Sigmoid colon (tissue), 7 donors: Measurements from ENCODE around the gene CLMN. TPM values are rescaled to one million over a fixed set of nuclear protein-coding genes. Genes with fewer than 3 reads are reported as not detected.
"Not testable (repeated sequence)": the region's sequence is repeated elsewhere in the genome, so short reads cannot be mapped to it uniquely, and the experiment has no call there.

Experiments
- DNase-seq: peaks from one replicate; pipeline ENCODE4 v3.0.0-alpha.2; 2019
- H3K27ac ChIP-seq, 4 donors: fragments of 200-600 bp; sonication (generic); one replicate each; pipeline ENCODE4 v1.5.1; 2016 to 2019; ENCODE audit warnings: mild to moderate bottlenecking in 1 of 4
- H3K27me3 ChIP-seq, 3 donors: fragments of 200-600 bp; sonication (generic); one replicate each; pipeline ENCODE4 v1.5.1; 2019; ENCODE audit warnings: mild to moderate bottlenecking in 1 of 3
- H3K36me3 ChIP-seq, 4 donors: fragments of 200-600 bp; sonication (generic); one replicate each; pipeline ENCODE4 v1.5.1; 2016 to 2019
- H3K4me1 ChIP-seq, 4 donors: fragments of 200-600 bp; sonication (generic); one replicate each; pipeline ENCODE4 v1.5.1; 2017 to 2019
- H3K4me3 ChIP-seq, 4 donors: fragments of 200-600 bp; sonication (generic); one replicate each; pipeline ENCODE4 v1.5.1; 2017 to 2019; ENCODE audit warnings: mild to moderate bottlenecking in 2 of 4, moderate library complexity in 1 of 4
- H3K9me3 ChIP-seq, 4 donors: fragments of 200-600 bp in 3 of 4; sonication (generic) in 3 of 4; one replicate each; pipeline versions ENCODE4 v1.5.1 to v1.6.1; 2013 to 2019
- CTCF ChIP-seq, 4 experiments: fragments of 450-650 bp in 3 of 4; fragments of 200-600 bp in 1 of 4; IDR thresholded peaks; one replicate each; pipeline ENCODE4 v1.5.1; 2016 to 2019; ENCODE audit warnings: antibody characterized with exemption in 4 of 4, mild to moderate bottlenecking in 3 of 4, moderate library complexity in 2 of 4
- EP300 ChIP-seq, 4 donors: sonication (generic); formaldehyde crosslinking; IDR thresholded peaks; one replicate each; pipeline ENCODE4 v1.6.1; 2017; ENCODE audit warnings: antibody characterized with exemption in 4 of 4
- POLR2A ChIP-seq, 2 donors: fragments of 450-650 bp; IDR thresholded peaks; one replicate each; pipeline ENCODE4 v1.6.1; 2016; ENCODE audit warnings: antibody characterized with exemption in 2 of 2, mild to moderate bottlenecking in 2 of 2, moderate library complexity in 2 of 2
- POLR2AphosphoS5 ChIP-seq, 4 donors: sonication (generic); formaldehyde crosslinking; IDR thresholded peaks; one replicate each; pipeline ENCODE4 v1.6.1; 2017; ENCODE audit warnings: antibody characterized with exemption in 4 of 4
- WGBS, 2 donors: extraction: QIAGEN DNeasy Blood & Tissue Kit; methylation state at CpG; one replicate each; pipeline ENCODE4 v1.1.7; 2013; 5-methylcytosine and 5-hydroxymethylcytosine counted together
- intact Hi-C: fragments of 100-400 bp; cut with DNase I; formaldehyde crosslinking; loops from one replicate; pipeline ENCODE4 v1.15.1; 2023
- polyA plus RNA-seq, 3 donors: library from polyadenylated mRNA; stranded (reverse); fragments of 200-250 nt; gene quantifications; one replicate each; pipeline ENCODE4 v1.2.3, GENCODE V29; 2013
- total RNA-seq, 4 donors: library from RNA; depleted of rRNA; stranded (reverse); fragments of >200 nt; gene quantifications; one replicate each; pipeline ENCODE4 v1.1.0, GENCODE V29; 2016
- donor health status: healthy with polysubstance abuse.
- donor health status: Bipolar disorder and iron deficiency.
- donor health status: healthy.

CLMN gene
- total and polyA plus RNA-seq, 7 donors = 3.5 to 40.2 (median 9.1) TPM

GRCh38 chr14:95286645-95287044 lies 33.1 kb downstream of the CLMN start:
- WGBS, 2 donors = 81 to 88% methylated on average over 5 of the region's 5 CpGs
- Histone ChIP-seq H3K9me3 (no peaks in the 10 kb centered on the region), H3K4me1 (peaks cover 0 to 8% (median 4%) of the 10 kb centered on the region in 4 donors), H3K4me3 (no peak overlapping the region), H3K27me3 (no peaks in the 10 kb centered on the region), H3K27ac (no peak overlapping the region), H3K36me3 (no peaks in the 10 kb centered on the region)
- TF ChIP-seq CTCF (IDR thresholded peaks at IDR 0.05) (no peak), POLR2A (IDR thresholded peaks at IDR 0.05) (no peak), EP300 (IDR thresholded peaks at IDR 0.05) (no peak), POLR2AphosphoS5 (IDR thresholded peaks at IDR 0.05) (no peak)
- DNase-seq = no peak
- intact Hi-C loops = no loop called here

- no peak for TF ChIP-seq POLR2AphosphoS5 (IDR thresholded peaks at IDR 0.05)
- DNase-seq = no peak
Observed at GRCh38 chr14:95285566-95285965, 34.1 kb downstream of the CLMN start.

GRCh38 chr14:95283802-95284201 lies 35.9 kb downstream of the CLMN start:
- H3K9me3 ChIP-seq, intact Hi-C loops, H3K27ac ChIP-seq, H3K4me1 ChIP-seq, H3K36me3 ChIP-seq, H3K27me3 ChIP-seq, H3K4me3 ChIP-seq, DNase-seq: not testable (repeated sequence)
- 88 to 96% methylated on average over 3 of the region's 3 CpGs for WGBS, 2 donors

More at GRCh38 chr14:95285566-95285965, 34.1 kb downstream of the CLMN start:
- H3K4me1 ChIP-seq = peaks cover 0 to under 1% (median 0%) of the 10 kb centered on the region in 4 donors
- no peak overlapping the region for H3K27ac ChIP-seq
- no peak overlapping the region for H3K4me3 ChIP-seq
- no peaks in the 10 kb centered on the region for H3K27me3 ChIP-seq
- WGBS, 2 donors = 67 to 92% methylated on average over 4 of the region's 4 CpGs
- intact Hi-C loops = no loop called here
- H3K9me3 ChIP-seq = no peaks in the 10 kb centered on the region
- no peaks in the 10 kb centered on the region for H3K36me3 ChIP-seq

GRCh38 chr14:95282986-95283380 lies 36.7 kb downstream of the CLMN start:
- intact Hi-C loops, H3K4me3 ChIP-seq, DNase-seq, H3K27ac ChIP-seq, H3K4me1 ChIP-seq, H3K36me3 ChIP-seq, H3K9me3 ChIP-seq, H3K27me3 ChIP-seq: not testable (repeated sequence)
- 87 to 90% methylated on average over 5 of the region's 5 CpGs for WGBS, 2 donors

GRCh38 chr14:95282354-95282985 lies 37.2 kb downstream of the CLMN start:
- 76 to 90% methylated on average over 2 of the region's 2 CpGs for WGBS, 2 donors
- Histone ChIP-seq H3K36me3 (no peaks in the 10 kb centered on the region), H3K4me1 (no peaks in the 10 kb centered on the region), H3K4me3 (no peak overlapping the region), H3K27ac (no peak overlapping the region), H3K27me3 (no peaks in the 10 kb centered on the region), H3K9me3 (no peaks in the 10 kb centered on the region)
- no peak for DNase-seq
- no peak for TF ChIP-seq EP300 (IDR thresholded peaks at IDR 0.05)
- TF ChIP-seq CTCF (IDR thresholded peaks at IDR 0.05) = no peak
- no peak for TF ChIP-seq POLR2A (IDR thresholded peaks at IDR 0.05)
- no peak for TF ChIP-seq POLR2AphosphoS5 (IDR thresholded peaks at IDR 0.05)
- intact Hi-C loops = no loop called here

GRCh38 chr14:95281560-95282176 lies 38.0 kb downstream of the CLMN start:
- Histone ChIP-seq H3K4me1 (no peaks in the 10 kb centered on the region), H3K27ac (no peak overlapping the region), H3K36me3 (no peaks in the 10 kb centered on the region), H3K9me3 (no peaks in the 10 kb centered on the region), H3K4me3 (no peak overlapping the region), H3K27me3 (no peaks in the 10 kb centered on the region)
- no peak for DNase-seq
- intact Hi-C loops = no loop called here
- TF ChIP-seq POLR2A (IDR thresholded peaks at IDR 0.05) = no peak
- no peak for TF ChIP-seq CTCF (IDR thresholded peaks at IDR 0.05)
- no peak for TF ChIP-seq EP300 (IDR thresholded peaks at IDR 0.05)
- TF ChIP-seq POLR2AphosphoS5 (IDR thresholded peaks at IDR 0.05) = no peak
- WGBS, 2 donors = 62 to 72% methylated on average over 4 of the region's 4 CpGs
